ENCODE results near the gene IRF2BP2. TPM values are rescaled to one million over a fixed set of nuclear protein-coding genes. Genes with fewer than 3 reads are reported as not detected.

Gene IRF2BP2
- total RNA-seq = 100 to 1,000 TPM in 1 of 2 donors, 10 to 100 TPM in 1; 84.5 to 134 TPM

GRCh38 chr1:234610061-234610665 lies at the start of gene IRF2BP2:
Gene IRF2BP2, minus strand, starts transcription at chr1:234610178. Its CDS starts 684 bp downstream, at chr1:234609494.
- Mint-ChIP-seq H3K27ac (peak within 1 kb of the TSS; percentile 100), H3K27me3 (no peaks in the 10 kb centered on the region), H3K4me1 (peaks cover 19% of the 10 kb centered on the region), H3K36me3 (ENCODE audit: low read depth) (peaks cover 51% of the 10 kb centered on the region), H3K4me3 (peak within 1 kb of the TSS; percentile 99), H3K9me3 (no peaks in the 10 kb centered on the region)
- ATAC-seq (replicated peaks) = peak; percentile 10

GRCh38 chr1:234659538-234659937 lies 49.6 kb upstream of the IRF2BP2 start:
- no peaks in the 10 kb centered on the region for H3K9me3 Mint-ChIP-seq
- H3K4me3 Mint-ChIP-seq = no peak overlapping the region
- no peak overlapping the region for H3K27ac Mint-ChIP-seq
- H3K27me3 Mint-ChIP-seq = no peaks in the 10 kb centered on the region
- H3K4me1 Mint-ChIP-seq = peaks cover 14% of the 10 kb centered on the region
- ATAC-seq (replicated peaks) = no peak
- no peaks in the 10 kb centered on the region for H3K36me3 Mint-ChIP-seq (ENCODE audit: low read depth)

DNA sequence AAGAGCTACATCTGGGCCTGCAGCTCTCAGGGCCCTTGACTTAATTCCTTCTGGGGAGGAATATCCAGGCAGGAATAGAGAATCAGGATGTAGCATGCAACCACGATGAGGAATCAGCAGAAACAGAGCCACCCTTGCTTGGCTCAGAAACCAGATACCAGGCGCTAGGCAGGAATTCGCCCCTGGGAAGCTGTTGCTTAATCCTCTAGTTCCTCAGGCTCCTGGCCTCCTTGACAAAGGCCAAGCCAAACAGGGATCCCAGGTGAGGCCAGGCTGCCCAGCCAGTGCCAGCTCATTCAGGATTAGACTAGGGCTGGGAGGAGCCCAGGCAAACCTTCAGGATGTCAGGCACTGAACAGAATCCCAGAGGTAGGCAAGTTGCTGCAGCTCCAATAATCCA lies 48.2 kb upstream of the IRF2BP2 start:
- Mint-ChIP-seq H3K36me3 (ENCODE audit: low read depth) (no peaks in the 10 kb centered on the region), H3K27ac (no peak overlapping the region), H3K4me1 (peaks cover 14% of the 10 kb centered on the region), H3K4me3 (no peak overlapping the region), H3K27me3 (no peaks in the 10 kb centered on the region), H3K9me3 (no peaks in the 10 kb centered on the region)
- no peak for ATAC-seq (replicated peaks)

DNA sequence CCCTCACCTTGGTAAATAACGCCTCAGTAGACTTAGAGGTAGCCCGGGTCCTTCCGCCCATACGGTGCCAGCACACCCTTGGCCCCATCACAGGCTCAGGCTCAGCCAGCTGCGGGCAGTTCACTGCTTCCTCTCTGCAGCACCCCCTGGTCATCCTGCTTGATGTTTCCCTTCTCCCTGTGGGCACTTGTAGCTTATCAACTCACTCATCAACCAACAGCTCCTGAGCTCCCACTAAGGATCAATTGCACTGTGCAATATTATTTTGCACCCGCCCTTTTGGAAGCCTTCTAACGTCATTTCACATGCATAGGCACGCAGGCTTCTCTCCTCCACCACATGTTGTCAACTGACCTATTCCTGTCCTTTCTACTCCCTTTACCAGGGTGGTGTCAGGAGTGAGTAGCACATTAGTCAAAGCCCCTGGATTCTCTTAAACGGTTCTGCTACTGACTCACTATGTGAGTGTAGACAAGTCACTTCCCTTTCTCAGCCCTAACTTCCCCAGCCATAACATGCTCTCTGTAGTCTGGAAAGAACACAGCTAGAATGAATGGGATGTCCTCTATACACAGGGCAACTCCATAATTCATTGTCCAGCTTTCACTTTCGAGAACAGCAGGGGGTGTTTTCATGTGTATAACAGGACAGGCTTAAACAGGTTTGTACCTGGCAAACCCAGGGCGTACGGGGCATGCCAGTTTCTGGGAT lies 47.1 kb upstream of the IRF2BP2 start:
- Mint-ChIP-seq H3K36me3 (ENCODE audit: low read depth) (no peaks in the 10 kb centered on the region), H3K27ac (peak overlapping the region; percentile 88), H3K9me3 (no peaks in the 10 kb centered on the region), H3K27me3 (no peaks in the 10 kb centered on the region), H3K4me1 (peaks cover 14% of the 10 kb centered on the region), H3K4me3 (peak overlapping the region; percentile 58)
- ATAC-seq (replicated peaks) = peak; percentile 99

DNA sequence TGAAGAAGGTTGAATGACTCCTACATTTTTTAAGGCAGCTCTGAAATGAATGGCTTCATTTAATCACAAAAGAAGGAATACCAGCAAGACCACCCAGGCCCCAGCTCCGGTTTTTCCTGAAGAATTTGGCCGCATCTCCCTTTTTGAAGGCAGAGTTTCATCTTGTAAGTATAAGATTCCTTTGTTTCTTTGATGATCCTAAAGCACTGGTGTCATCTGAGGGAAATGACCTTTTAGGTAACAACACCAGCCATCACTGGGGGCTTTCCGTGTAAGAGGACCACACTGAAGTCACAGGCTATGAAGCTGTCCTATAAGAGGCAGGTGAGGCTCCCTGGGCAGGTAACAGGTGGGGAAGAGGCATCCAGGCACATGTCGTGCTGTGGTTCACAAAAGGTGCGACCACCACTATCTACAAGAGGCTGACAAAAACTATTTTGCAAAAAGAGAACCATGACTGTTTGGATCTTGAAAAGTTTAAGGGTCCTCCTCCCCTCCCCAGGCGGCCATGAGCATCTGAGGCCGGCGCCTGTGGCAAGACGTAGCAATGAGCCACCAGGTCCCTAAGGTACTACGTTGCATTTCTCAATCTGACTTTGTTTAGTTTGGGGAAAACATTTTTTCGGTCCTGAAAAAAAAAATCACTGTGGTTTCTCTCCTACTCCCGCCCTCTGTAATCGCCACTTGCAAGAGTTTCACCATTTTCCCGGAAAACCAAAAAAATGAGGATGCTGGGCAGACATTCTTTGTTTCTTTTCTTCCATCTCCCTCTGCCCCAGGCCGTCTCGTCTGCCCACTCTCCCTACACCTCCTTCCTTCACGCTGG lies 46.3 kb upstream of the IRF2BP2 start:
- no peak for ATAC-seq (replicated peaks)
- Mint-ChIP-seq H3K27ac (peak overlapping the region; percentile 88), H3K9me3 (no peaks in the 10 kb centered on the region), H3K4me3 (peak overlapping the region; percentile 58), H3K36me3 (ENCODE audit: low read depth) (no peaks in the 10 kb centered on the region), H3K4me1 (peaks cover 14% of the 10 kb centered on the region), H3K27me3 (no peaks in the 10 kb centered on the region)

DNA sequence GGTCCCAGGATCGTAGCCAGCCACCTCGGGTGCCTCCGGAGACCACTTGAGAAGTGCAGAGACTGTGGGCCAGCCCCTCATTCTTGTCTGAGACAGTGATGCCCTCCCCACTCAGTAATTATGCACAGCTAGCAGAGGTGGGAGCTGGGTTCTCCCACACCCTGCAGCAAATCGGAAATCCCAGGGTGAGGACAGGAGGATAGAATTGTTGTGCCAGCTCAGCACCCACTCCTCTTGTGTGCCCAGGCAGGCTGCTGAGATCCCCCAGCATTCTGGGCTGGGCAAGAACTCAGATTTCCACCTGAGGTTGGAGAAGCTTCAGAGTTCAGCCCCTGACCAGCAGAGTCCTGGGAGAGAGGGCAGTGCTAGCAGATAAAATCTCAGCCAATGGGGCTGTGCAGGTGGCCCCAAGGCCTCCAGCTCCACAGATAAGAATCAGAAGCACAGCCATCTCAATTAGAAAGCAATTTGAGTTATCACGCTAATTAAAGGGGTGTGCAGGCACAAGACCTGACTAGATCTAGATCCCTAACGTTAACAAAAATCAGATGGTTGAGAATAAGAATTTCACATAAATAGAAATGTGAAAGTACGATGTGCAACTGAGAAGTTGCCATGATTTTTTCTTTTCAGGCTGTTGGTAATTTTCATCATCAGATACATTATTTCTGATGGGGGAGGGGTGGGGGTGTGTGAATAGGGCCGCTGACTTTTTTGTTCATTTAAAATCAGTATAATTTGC lies 45.5 kb upstream of the IRF2BP2 start:
- Mint-ChIP-seq H3K27me3 (no peaks in the 10 kb centered on the region), H3K36me3 (ENCODE audit: low read depth) (no peaks in the 10 kb centered on the region), H3K27ac (no peak overlapping the region), H3K4me3 (no peak overlapping the region), H3K4me1 (peaks cover 12% of the 10 kb centered on the region), H3K9me3 (no peaks in the 10 kb centered on the region)
- ATAC-seq (replicated peaks) = no peak

DNA sequence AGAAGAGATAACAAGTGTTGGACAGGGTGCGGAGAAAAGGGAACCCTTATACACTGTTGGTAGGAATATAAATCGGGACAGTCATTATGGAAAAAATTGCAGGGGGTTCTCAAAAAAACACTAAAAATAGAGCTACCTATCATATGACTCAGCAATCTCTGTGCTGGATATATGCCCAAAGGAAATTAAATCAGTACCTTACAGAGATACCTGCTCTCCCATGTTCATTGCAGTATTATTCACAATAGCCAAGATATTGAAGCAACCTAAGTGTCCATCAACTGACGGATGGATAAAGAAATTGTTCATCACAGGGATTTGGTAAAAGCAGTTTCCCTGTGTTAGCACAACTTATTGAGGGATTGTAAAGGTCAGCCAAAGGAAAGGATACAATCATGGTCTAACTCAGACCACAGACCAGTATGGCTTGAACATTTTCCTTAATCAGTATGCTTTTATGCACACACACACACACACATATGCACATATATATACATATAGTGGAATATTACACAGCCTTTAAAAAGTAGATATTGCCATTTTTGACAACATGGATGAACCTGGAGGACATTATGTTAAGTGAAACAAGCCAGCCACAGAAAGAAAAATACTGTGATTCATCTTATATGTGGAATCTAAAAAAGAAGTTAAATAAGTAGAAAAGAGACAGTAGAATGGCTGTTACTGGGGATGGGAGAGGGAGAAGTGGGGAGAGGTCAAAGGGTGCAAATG lies 44.2 kb upstream of the IRF2BP2 start:
- no peak overlapping the region for H3K4me3 Mint-ChIP-seq
- no peaks in the 10 kb centered on the region for H3K9me3 Mint-ChIP-seq
- H3K27ac Mint-ChIP-seq = no peak overlapping the region
- H3K27me3 Mint-ChIP-seq = no peaks in the 10 kb centered on the region
- no peak for ATAC-seq (replicated peaks)
- peaks cover 10% of the 10 kb centered on the region for H3K4me1 Mint-ChIP-seq
- no peaks in the 10 kb centered on the region for H3K36me3 Mint-ChIP-seq (ENCODE audit: low read depth)

DNA sequence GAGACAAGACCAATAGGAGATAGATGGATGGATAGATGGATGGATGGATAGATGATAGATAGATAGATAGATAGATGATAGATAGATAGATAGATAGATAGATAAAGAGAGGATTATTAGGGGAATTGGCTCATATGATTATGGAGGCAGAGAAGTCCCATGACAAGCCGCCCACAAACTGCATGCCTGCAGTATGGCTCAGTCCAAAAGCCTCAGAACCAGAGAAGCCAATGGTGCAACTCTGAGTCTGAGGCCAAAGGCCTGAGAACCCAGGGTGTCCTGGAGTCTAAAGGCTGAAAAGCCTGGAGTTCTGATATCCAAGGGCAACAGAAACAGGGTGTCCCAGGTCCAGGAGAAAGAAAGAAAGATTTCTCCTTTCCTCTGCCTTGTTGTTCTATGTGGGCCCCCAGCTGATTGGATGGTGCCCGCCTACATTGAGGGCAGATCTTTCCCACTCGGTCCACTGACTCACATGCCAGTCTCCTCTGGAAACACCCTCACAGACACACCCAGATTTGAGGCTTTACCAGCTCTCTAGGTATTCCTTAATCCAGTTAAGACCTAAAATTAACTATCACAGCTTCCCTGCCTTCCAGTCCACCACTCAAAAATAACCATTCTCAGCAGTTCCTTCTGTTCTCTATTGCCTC lies 39.6 kb upstream of the IRF2BP2 start:
- H3K4me1 Mint-ChIP-seq = no peaks in the 10 kb centered on the region
- H3K9me3 Mint-ChIP-seq = no peaks in the 10 kb centered on the region
- no peaks in the 10 kb centered on the region for H3K27me3 Mint-ChIP-seq
- no peaks in the 10 kb centered on the region for H3K36me3 Mint-ChIP-seq (ENCODE audit: low read depth)
- no peak overlapping the region for H3K4me3 Mint-ChIP-seq
- ATAC-seq (replicated peaks) = no peak
- no peak overlapping the region for H3K27ac Mint-ChIP-seq

- H3K27me3 Mint-ChIP-seq = no peaks in the 10 kb centered on the region
- H3K36me3 Mint-ChIP-seq (ENCODE audit: low read depth) = no peaks in the 10 kb centered on the region
- no peaks in the 10 kb centered on the region for H3K9me3 Mint-ChIP-seq
- H3K4me1 Mint-ChIP-seq = no peaks in the 10 kb centered on the region
- peak; percentile 39 for ATAC-seq (replicated peaks)
- H3K4me3 Mint-ChIP-seq = no peak overlapping the region
- H3K27ac Mint-ChIP-seq = no peak overlapping the region
Observed at GRCh38 chr1:234647758-234648157, 37.8 kb upstream of the IRF2BP2 start.

DNA sequence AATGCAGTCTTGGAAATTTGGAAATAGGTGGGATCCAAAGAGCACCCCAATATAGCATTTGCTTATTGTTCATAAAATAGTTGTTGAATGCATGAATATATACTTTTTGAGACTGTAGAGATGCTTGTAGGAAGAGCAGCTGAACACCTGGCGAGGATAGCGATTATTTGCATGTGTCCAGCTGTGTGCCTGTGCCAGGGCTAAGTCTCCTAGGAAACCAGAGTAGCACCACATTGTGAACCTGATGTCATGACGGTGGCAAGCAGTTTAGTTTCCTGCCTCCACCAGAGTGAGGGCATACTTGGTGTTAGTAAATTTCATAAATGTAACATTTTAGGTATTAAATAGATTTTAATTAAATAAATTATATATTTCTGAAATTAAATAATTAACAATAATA lies 37.3 kb upstream of the IRF2BP2 start:
- H3K9me3 Mint-ChIP-seq = no peaks in the 10 kb centered on the region
- H3K4me1 Mint-ChIP-seq = no peaks in the 10 kb centered on the region
- H3K36me3 Mint-ChIP-seq (ENCODE audit: low read depth) = no peaks in the 10 kb centered on the region
- H3K4me3 Mint-ChIP-seq = no peak overlapping the region
- no peaks in the 10 kb centered on the region for H3K27me3 Mint-ChIP-seq
- H3K27ac Mint-ChIP-seq = no peak overlapping the region
- ATAC-seq (replicated peaks) = no peak

DNA sequence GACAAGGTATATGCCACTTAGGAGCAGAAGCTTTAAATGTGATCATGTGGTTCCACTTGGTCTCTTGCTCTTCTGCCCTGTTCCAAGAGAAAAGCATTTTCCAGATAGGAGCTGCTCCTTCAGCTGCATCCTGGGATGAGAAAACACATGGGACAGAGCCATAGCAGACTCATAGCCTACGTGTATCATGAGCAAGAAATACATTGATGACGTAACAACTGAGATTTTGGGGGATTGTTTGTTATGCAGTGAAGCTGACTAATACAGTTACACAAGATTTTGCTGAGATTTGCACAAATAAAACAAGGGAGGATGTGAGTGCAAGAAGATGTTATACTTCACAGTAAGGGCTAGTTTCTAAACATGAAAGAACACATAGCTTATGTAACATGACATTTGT lies 36.0 kb upstream of the IRF2BP2 start:
- Mint-ChIP-seq H3K36me3 (ENCODE audit: low read depth) (no peaks in the 10 kb centered on the region), H3K27ac (no peak overlapping the region), H3K4me3 (no peak overlapping the region), H3K9me3 (no peaks in the 10 kb centered on the region), H3K4me1 (no peaks in the 10 kb centered on the region), H3K27me3 (no peaks in the 10 kb centered on the region)
- no peak for ATAC-seq (replicated peaks)

DNA sequence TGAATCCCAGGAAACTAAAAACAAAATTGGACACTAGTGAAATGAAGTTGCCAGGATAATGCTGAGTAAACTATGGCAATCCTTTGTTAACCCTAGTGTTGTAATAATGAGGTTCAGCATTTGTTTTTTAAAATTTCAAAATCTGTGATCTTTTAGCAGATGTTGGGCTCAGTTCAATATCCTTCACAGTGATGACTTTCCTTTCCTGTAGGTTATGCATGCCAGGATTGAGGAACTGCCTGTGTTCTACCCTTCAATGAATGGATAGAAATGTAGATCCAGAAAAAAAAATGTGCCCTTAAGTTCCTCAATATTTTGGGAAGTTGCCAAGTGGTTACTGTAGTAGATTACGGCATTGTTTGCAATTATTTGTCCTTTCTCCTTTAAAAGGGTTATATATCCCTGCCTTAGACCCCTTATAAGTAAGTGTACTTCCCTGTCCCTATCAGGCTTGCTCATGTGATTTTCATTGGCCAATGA lies 35.5 kb upstream of the IRF2BP2 start:
- Mint-ChIP-seq H3K27ac (no peak overlapping the region), H3K4me1 (no peaks in the 10 kb centered on the region), H3K27me3 (no peaks in the 10 kb centered on the region), H3K9me3 (no peaks in the 10 kb centered on the region), H3K4me3 (no peak overlapping the region), H3K36me3 (ENCODE audit: low read depth) (no peaks in the 10 kb centered on the region)
- no peak for ATAC-seq (replicated peaks)

GRCh38 chr1:234644928-234645327 lies 35.0 kb upstream of the IRF2BP2 start:
- no peaks in the 10 kb centered on the region for H3K9me3 Mint-ChIP-seq
- no peaks in the 10 kb centered on the region for H3K27me3 Mint-ChIP-seq
- H3K4me3 Mint-ChIP-seq = no peak overlapping the region
- H3K4me1 Mint-ChIP-seq = no peaks in the 10 kb centered on the region
- no peak for ATAC-seq (replicated peaks)
- H3K36me3 Mint-ChIP-seq (ENCODE audit: low read depth) = no peaks in the 10 kb centered on the region
- H3K27ac Mint-ChIP-seq = no peak overlapping the region
